Activated T-helper 17 cell treated with anti-CD3 and anti-CD28 coated beads, Interleukin-2, amount 50 U/mL, for 72 hours (primary cell): ENCODE results near the gene PRKG2. TPM values are rescaled to one million over a fixed set of nuclear protein-coding genes. Genes with fewer than 3 reads are reported as not detected.

Experiments
- ATAC-seq: fragments of 150-1000 bp; cut with Tn5 transposase; replicated peaks from 2 replicates; pipeline ENCODE4 v1.10.0; 2021; ENCODE audit warnings: mild to moderate bottlenecking, moderate library complexity
- H3K27ac Mint-ChIP-seq: one replicate; pipeline ENCODE4 v1.8.0; 2022; ENCODE audit warnings: mixed read lengths
- H3K27me3 Mint-ChIP-seq: one replicate; pipeline ENCODE4 v1.8.0; 2022; ENCODE audit warnings: mixed read lengths
- H3K36me3 Mint-ChIP-seq: one replicate; pipeline ENCODE4 v1.8.0; 2022; ENCODE audit warnings: low read depth, mild to moderate bottlenecking, mixed read lengths
- H3K4me1 Mint-ChIP-seq: one replicate; pipeline ENCODE4 v1.8.0; 2022; ENCODE audit warnings: mixed read lengths
- H3K4me3 Mint-ChIP-seq: one replicate; pipeline ENCODE4 v1.8.0; 2022; ENCODE audit warnings: mild to moderate bottlenecking, mixed read lengths
- H3K9me3 Mint-ChIP-seq: one replicate; pipeline ENCODE4 v1.8.0; 2022; ENCODE audit warnings: mixed read lengths
- total RNA-seq, 2 donors: library from RNA; stranded (reverse); gene quantifications; one replicate each; pipeline ENCODE4 v1.2.3, GENCODE V29; 2022

PRKG2 gene
- total RNA-seq, 2 donors from 2014 or later, result 0.66 TPM; not detected in 1

GRCh38 chr4:81118086-81118485 is 96.9 kb downstream of the PRKG2 start:
- no peak overlapping the region for H3K27ac Mint-ChIP-seq
- ATAC-seq, result no peak
- peaks cover under 1% of the 10 kb centered on the region for H3K4me1 Mint-ChIP-seq
- H3K36me3 Mint-ChIP-seq, result no peaks in the 10 kb centered on the region
- no peaks in the 10 kb centered on the region for H3K27me3 Mint-ChIP-seq
- H3K4me3 Mint-ChIP-seq, result no peak overlapping the region
- no peaks in the 10 kb centered on the region for H3K9me3 Mint-ChIP-seq

- Mint-ChIP-seq H3K9me3 (no peaks in the 10 kb centered on the region), H3K4me3 (no peak overlapping the region)
Observed at GRCh38 chr4:81116566-81116965, 98.5 kb downstream of the PRKG2 start.

DNA sequence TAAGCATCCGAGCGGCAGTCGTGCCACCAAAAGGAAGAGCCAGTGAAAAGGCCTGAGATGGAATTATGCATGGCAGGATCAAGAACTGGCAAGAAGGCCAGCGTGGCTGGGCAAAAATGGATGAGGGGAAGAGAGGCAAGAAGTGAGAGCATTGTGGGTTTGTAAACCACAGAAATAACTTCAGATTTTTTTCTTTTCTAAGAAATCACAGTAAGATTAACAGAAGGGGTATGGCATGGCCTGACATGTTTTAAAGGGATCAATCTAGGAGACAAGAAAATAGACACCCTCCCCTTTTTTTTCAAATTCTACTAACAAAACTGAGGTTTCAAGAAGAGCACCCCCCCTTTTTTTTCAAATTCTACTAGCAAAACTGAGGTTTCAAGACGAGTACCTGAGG is 102.0 kb downstream of the PRKG2 start:
- no peak for ATAC-seq
- H3K27me3 Mint-ChIP-seq, result no peaks in the 10 kb centered on the region
- H3K4me1 Mint-ChIP-seq, result peaks cover 5% of the 10 kb centered on the region
- H3K27ac Mint-ChIP-seq, result no peak overlapping the region
- no peaks in the 10 kb centered on the region for H3K9me3 Mint-ChIP-seq
- H3K4me3 Mint-ChIP-seq, result no peak overlapping the region
- no peaks in the 10 kb centered on the region for H3K36me3 Mint-ChIP-seq

More at GRCh38 chr4:81116566-81116965, 98.5 kb downstream of the PRKG2 start:
- Mint-ChIP-seq H3K27ac (no peak overlapping the region), H3K4me1 (peaks cover 5% of the 10 kb centered on the region), H3K36me3 (no peaks in the 10 kb centered on the region), H3K27me3 (no peaks in the 10 kb centered on the region)
- no peak for ATAC-seq

- ATAC-seq, result no peak
- H3K4me3 Mint-ChIP-seq, result no peak overlapping the region
- H3K9me3 Mint-ChIP-seq, result no peaks in the 10 kb centered on the region
- no peaks in the 10 kb centered on the region for H3K27me3 Mint-ChIP-seq
- H3K36me3 Mint-ChIP-seq, result peaks cover 4% of the 10 kb centered on the region
- peaks cover 5% of the 10 kb centered on the region for H3K4me1 Mint-ChIP-seq
- H3K27ac Mint-ChIP-seq, result no peak overlapping the region
Observed at GRCh38 chr4:81109356-81109755, 105.7 kb downstream of the PRKG2 start.

- H3K36me3 Mint-ChIP-seq, result peaks cover 4% of the 10 kb centered on the region
Observed at GRCh38 chr4:81106150-81106549, 108.9 kb downstream of the PRKG2 start.

DNA sequence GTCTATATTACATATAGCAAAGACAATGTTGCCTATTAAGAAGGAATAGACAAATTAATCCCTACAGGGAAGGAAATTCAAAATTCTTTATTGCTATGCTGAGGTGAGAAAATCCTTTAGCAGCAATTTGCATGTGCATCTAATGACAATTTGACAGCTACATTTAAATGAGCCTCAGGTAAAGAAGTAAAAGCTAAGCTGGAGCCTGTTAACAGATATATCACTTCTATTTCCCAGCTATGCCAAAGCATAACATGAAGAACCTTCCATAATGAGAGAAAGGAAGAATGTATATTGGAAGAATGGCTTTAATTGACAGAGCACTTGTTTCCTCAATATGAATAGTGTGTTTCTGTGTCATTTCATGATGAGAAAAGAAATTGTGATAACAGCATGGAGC is 112.9 kb downstream of the PRKG2 start:
- H3K4me3 Mint-ChIP-seq, result no peak overlapping the region
- no peaks in the 10 kb centered on the region for H3K27me3 Mint-ChIP-seq
- H3K9me3 Mint-ChIP-seq, result peaks cover 3% of the 10 kb centered on the region
- H3K36me3 Mint-ChIP-seq, result peaks cover 4% of the 10 kb centered on the region
- no peaks in the 10 kb centered on the region for H3K4me1 Mint-ChIP-seq
- no peak for ATAC-seq
- no peak overlapping the region for H3K27ac Mint-ChIP-seq

More at GRCh38 chr4:81106150-81106549, 108.9 kb downstream of the PRKG2 start:
- Mint-ChIP-seq H3K4me1 (no peaks in the 10 kb centered on the region), H3K9me3 (no peaks in the 10 kb centered on the region), H3K27me3 (no peaks in the 10 kb centered on the region), H3K4me3 (no peak overlapping the region), H3K27ac (no peak overlapping the region)
- ATAC-seq, result no peak

- Mint-ChIP-seq H3K27me3 (peaks cover 6% of the 10 kb centered on the region), H3K27ac (no peak overlapping the region), H3K4me1 (no peaks in the 10 kb centered on the region), H3K4me3 (no peak overlapping the region), H3K9me3 (peaks cover 3% of the 10 kb centered on the region), H3K36me3 (no peaks in the 10 kb centered on the region)
- no peak for ATAC-seq
Observed at GRCh38 chr4:81096566-81096965, 118.5 kb downstream of the PRKG2 start.

DNA sequence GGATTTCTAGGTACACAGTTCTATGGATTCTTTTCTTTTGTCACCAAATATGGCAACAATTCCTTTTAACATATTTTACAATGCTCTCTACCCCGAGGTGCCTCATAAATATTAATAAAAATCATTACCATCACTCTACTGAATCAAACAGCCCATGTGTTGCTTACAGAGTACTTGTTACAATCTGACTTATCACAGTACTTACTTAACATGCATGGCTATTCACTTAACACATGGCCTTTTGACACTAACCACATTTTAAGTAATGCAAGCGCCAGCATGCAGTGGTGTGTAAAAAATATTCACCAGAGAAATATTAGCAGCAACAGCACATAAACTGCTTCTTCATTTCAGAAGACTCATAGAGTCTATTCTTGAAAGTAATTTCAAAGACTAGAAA is 119.6 kb downstream of the PRKG2 start:
- Mint-ChIP-seq H3K4me1 (no peaks in the 10 kb centered on the region), H3K9me3 (peaks cover 3% of the 10 kb centered on the region), H3K36me3 (no peaks in the 10 kb centered on the region), H3K27ac (no peak overlapping the region), H3K4me3 (no peak overlapping the region), H3K27me3 (peaks cover 6% of the 10 kb centered on the region)
- ATAC-seq, result no peak

DNA sequence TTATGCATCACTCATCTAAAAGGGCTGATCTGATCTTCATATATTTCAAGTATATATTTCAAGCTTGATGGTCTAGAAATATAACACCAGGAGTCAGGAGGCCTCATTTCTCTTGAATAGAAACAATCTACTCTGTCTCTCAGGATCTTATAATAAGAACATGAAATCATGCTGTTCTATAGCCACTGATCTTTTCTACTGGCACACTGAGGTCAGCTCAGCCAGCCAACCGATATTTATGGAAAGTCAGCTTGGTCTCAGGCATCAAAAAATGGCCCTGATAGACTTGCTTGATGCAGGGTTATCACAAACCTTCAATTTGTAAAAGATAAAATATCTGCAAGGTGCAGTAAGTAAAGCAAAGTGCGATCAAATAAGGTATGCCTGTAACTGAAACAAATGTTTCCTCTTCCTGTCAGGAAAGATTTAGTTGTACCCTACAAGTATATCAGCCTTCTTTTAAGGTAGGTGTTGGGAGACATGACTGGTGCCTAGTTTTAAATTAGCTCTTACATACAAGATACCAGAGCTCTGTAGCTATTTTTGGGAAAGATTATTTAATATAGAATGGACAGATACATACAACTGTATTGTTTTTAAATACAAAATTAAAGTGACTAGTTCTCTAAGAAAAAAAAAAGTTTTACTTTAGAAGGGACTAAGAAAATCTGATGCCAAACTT is 121.2 kb downstream of the PRKG2 start:
- no peak overlapping the region for H3K27ac Mint-ChIP-seq
- ATAC-seq, result no peak
- no peak overlapping the region for H3K4me3 Mint-ChIP-seq
- no peaks in the 10 kb centered on the region for H3K36me3 Mint-ChIP-seq
- peaks cover 6% of the 10 kb centered on the region for H3K27me3 Mint-ChIP-seq
- peaks cover 3% of the 10 kb centered on the region for H3K9me3 Mint-ChIP-seq
- H3K4me1 Mint-ChIP-seq, result no peaks in the 10 kb centered on the region

GRCh38 chr4:81085979-81086378 is 129.0 kb downstream of the PRKG2 start:
- no peaks in the 10 kb centered on the region for H3K9me3 Mint-ChIP-seq
- H3K4me3 Mint-ChIP-seq, result no peak overlapping the region
- H3K27me3 Mint-ChIP-seq, result peaks cover 4% of the 10 kb centered on the region
- no peaks in the 10 kb centered on the region for H3K4me1 Mint-ChIP-seq
- no peak overlapping the region for H3K27ac Mint-ChIP-seq
- no peak for ATAC-seq
- H3K36me3 Mint-ChIP-seq, result no peaks in the 10 kb centered on the region

DNA sequence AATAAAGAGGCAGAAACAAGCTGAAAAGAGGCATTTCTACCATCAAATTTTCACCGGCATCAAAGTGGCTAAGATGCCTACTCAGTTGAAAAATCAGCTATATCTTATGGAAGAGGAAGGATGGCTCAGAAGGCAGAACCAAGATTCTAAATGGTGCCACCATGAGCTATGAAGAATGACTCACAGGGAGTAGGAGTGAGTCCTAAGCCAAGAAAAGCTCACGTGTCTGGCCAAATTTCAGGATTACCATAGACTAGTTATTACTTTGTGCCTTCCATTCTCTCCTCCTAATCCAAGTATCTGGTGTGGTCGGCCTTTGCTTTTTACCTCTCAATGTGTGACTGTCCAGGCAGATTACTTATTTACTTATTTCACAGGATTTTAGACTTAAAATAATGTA is 129.7 kb downstream of the PRKG2 start:
- Mint-ChIP-seq H3K36me3 (no peaks in the 10 kb centered on the region), H3K9me3 (no peaks in the 10 kb centered on the region), H3K27me3 (peaks cover 4% of the 10 kb centered on the region), H3K27ac (no peak overlapping the region), H3K4me1 (no peaks in the 10 kb centered on the region), H3K4me3 (no peak overlapping the region)
- ATAC-seq, result no peak

- Mint-ChIP-seq H3K36me3 (no peaks in the 10 kb centered on the region), H3K27ac (no peak overlapping the region), H3K4me1 (no peaks in the 10 kb centered on the region), H3K9me3 (no peaks in the 10 kb centered on the region), H3K27me3 (peaks cover 4% of the 10 kb centered on the region), H3K4me3 (no peak overlapping the region)
- no peak for ATAC-seq
Observed at GRCh38 chr4:81084634-81085033, 130.4 kb downstream of the PRKG2 start.

- peaks cover 4% of the 10 kb centered on the region for H3K27me3 Mint-ChIP-seq
- H3K4me1 Mint-ChIP-seq, result no peaks in the 10 kb centered on the region
- no peak overlapping the region for H3K27ac Mint-ChIP-seq
- ATAC-seq, result no peak
- no peaks in the 10 kb centered on the region for H3K36me3 Mint-ChIP-seq
- no peaks in the 10 kb centered on the region for H3K9me3 Mint-ChIP-seq
- H3K4me3 Mint-ChIP-seq, result no peak overlapping the region
Observed at GRCh38 chr4:81084029-81084428, 131.0 kb downstream of the PRKG2 start.

GRCh38 chr4:81081156-81081555 is 133.9 kb downstream of the PRKG2 start:
- ATAC-seq, result no peak
- Mint-ChIP-seq H3K36me3 (no peaks in the 10 kb centered on the region), H3K4me3 (no peak overlapping the region)

GRCh38 chr4:81071013-81071412 is 144.0 kb downstream of the PRKG2 start:
- H3K4me1 Mint-ChIP-seq, result no peaks in the 10 kb centered on the region
- H3K27ac Mint-ChIP-seq, result no peak overlapping the region
- ATAC-seq, result no peak

More at GRCh38 chr4:81081156-81081555, 133.9 kb downstream of the PRKG2 start:
- H3K9me3 Mint-ChIP-seq, result no peaks in the 10 kb centered on the region
- H3K4me1 Mint-ChIP-seq, result no peaks in the 10 kb centered on the region
- H3K27ac Mint-ChIP-seq, result no peak overlapping the region
- H3K27me3 Mint-ChIP-seq, result peaks cover 8% of the 10 kb centered on the region

More at GRCh38 chr4:81071013-81071412, 144.0 kb downstream of the PRKG2 start:
- H3K36me3 Mint-ChIP-seq, result no peaks in the 10 kb centered on the region
- no peaks in the 10 kb centered on the region for H3K9me3 Mint-ChIP-seq
- no peak overlapping the region for H3K4me3 Mint-ChIP-seq
- H3K27me3 Mint-ChIP-seq, result peaks cover 23% of the 10 kb centered on the region
